NCI-H774 (cell line): ENCODE data around the gene FMR1.

Experiments used
- DNase-seq: peaks from one replicate; lab custom pipeline; 2025; lab: John Stamatoyannopoulos, UW

Gene FMR1

DNA sequence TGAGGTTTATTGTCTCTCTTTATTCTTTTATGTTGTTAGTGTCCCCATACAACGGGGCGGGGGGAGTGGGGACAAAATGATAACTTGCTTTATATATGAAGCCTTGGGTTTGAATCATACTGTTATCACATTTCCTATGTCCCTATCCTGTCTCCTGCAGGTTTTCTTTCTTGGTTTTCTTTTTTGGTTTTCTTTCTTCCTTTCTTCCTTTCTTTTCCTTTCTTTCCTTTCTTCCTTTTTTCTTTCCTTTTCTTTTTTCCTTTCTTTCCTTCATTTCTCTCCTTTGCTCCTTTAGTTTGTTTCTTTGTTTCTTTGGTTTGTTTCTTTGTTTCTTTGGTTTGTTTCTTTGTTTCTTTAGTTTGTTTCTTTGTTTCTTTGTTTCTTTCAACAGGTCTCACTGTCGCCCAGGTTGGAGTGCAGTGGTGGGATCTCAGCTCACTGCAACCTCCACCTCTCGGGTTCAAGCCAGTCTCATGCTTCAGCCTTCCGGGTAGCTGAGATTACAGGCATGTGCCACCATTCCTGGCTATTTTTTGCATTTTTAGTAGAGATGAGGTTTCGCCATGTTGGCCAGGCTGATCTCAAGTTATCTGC is 4.8 kb downstream of the FMR1 start:
- no peak for DNase-seq

DNA sequence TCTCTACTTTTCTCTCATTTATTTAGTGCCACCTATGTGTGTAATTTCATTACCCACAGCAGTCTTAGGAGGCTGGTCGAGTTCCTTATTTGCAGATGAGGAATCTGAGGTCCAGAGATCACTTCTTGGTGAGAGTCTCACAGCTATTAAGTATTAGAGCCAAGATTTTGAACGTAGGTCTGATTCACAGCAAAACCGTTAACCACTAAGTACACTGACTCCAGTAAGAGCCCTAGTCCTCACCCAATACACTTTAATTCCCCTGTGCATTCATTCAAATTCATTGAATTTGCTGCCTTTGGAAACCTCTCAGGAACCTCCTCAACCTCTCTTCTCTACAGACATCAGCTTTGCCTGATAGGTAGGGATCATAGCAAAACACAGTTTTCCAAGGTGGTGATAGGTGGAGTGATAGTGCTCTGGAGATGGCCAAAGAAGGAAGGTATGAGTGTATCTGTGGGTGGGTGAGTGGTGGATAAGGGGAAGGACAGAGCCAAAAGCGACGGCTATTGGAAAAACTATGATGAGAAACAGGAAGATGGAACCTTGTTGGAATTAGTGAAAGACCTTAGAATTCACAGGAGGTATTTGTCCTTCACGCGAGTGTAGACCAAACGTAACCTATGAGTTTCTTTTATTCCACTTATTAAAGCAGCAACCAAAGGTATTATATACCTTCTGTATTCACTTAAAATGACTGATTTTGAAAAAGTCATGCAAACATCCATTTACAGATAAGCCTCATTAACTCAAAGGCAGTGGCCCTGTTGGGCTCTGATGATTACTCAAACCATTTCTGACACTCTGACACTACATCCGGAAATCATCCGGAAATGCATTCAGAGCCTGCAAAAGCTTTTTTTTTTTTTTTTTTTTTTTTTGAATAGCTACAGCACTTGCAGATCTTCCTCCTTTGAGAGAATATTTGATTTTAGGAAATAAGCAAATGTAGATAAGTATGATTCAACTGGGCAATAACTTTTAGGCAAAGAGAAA is 6.3 kb downstream of the FMR1 start:
- no peak for DNase-seq

DNA sequence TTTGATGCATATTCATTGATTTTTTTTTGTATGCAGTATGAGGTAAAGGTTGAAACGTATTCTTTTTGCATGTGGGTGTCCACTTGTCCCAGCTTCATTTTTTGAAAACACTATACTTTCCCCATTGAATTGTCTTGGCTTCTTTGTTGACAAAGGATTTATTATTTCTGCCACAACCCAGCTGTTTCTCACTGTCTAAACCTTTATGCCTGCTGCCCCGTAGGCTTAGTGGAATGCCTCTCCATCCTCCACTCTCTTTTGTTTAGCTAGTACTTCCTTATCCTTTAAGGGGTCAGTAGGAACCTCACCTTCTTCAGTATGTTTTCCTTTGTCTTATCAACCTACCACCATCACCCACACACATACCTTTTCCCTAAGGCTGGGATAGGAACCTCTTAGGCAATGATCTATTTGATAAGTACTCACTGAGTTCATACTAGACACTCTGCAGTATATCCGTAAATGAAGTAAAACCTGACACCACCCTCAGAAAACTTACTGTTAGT is 8.5 kb downstream of the FMR1 start:
- DNase-seq: no peak

DNA sequence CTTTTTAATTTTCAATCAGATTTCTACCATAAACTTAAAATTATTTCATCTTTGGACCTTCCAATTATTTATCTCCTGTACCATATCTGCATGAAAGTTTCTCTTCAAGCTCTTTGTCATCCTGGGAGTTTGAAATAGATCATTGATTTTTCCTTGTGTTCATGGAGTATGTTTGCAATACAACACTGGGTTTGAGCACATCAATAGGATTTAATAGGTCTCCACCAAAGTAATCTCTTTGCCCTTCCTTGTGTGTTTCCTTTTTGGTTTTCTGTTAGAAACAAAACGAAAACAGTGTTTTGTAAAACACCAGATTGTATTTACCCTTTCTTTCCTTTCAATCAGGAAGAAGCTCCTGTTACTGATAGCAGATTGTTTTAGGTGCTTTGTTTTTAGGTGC is 11.9 kb downstream of the FMR1 start:
- no peak for DNase-seq

DNA sequence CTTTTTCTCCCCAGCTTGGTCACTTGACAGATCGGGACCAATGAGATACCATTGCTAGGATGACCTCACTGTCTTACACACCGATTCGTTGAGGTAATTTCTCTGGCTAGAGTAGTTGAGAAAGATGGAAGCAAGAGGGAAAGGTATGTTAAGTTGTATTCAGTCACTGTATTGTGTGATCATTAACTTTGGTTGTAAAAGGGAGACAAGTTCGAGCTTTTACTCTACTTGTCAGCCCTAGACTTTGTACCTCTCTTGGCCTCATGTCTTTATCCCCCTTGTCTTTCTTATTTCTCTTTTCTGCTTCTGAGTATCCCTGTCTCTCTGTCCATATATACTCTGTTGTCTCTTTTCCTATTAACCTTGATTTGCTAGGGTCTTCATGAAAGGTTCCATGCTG is 15.5 kb downstream of the FMR1 start:
- DNase-seq: no peak

DNA sequence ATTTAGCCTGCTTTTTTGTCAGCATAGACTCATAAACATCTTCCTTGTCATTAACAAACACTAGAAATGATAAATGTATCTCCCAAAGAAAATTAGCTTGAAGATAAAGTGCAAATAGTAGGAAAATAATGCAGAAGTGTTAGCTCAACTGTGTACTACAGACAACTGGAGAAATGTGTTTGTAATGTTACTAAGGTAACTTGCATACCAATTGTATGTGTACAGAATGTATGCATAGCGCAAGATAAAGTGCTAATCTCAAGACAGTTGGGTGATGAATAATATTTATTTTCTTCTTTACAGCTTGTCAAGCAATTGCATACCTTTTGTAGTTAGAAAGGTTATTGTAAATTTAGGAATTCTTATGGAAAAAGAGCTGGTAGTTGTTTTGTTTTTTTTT is 22.1 kb downstream of the FMR1 start:
- DNase-seq: no peak

DNA sequence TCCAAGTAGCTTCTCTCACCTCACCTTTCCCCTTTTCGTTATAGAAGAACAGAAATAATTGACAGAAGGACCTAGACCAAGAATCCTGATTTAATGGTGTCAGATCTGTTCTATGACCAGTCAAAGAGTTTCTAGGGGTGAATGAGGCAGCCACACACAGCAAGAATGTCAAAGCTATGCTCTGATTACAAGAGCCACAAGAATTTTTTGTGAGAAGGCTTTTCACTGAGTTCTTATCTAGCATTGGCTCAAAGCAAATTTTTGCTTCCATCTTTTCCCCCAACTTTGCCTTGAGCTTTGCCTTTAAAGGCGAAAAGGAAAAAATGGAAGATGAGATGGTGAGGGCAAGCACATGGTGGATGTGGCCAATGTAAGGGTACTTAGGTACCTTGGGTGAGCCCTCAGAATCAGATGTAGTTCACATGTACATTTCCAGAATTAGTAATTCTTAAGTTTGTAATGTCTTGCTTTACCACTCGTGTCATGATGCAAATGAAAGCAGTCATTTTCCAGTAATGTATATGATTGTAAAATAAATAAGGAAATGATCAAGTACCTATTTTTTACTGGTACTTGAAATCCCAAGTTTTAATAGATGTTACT is 23.5 kb downstream of the FMR1 start:
- no peak for DNase-seq

DNA sequence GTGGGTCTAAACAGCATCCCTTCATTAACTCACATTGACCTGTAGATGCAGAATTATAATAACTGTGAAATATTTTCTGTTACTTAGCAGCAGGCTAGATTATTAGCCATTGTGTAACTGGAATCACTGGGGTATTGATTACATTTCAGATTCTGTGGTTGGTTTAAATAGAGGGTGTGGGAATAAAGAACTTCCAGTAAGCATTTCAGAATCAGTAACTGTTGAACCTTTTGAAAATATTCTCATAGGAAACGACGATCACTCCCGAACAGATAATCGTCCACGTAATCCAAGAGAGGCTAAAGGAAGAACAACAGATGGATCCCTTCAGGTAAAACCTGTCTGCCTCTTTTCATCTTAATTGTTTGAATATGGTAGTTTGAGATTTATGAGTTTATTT is 33.6 kb downstream of the FMR1 start:
- DNase-seq: no peak

DNA sequence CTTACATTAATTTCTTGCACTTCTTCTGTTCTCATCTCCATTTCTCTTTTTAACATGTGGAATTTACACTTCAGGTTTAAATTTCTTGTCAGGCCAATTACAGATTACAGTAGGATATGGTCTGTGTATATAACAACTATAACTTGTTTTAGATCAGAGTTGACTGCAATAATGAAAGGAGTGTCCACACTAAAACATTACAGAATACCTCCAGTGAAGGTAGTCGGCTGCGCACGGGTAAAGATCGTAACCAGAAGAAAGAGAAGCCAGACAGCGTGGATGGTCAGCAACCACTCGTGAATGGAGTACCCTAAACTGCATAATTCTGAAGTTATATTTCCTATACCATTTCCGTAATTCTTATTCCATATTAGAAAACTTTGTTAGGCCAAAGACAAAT is 36.8 kb downstream of the FMR1 start:
- no peak for DNase-seq

DNA sequence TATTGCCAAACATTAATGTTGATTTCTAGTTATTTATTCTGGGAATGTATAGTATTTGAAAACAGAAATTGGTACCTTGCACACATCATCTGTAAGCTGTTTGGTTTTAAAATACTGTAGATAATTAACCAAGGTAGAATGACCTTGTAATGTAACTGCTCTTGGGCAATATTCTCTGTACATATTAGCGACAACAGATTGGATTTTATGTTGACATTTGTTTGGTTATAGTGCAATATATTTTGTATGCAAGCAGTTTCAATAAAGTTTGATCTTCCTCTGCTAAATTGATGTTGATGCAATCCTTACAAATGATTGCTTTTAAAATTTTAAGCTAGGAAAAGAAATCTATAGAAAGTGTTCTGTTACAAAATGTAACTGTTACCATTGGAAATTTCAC is 38.6 kb downstream of the FMR1 start:
- no peak for DNase-seq

DNA sequence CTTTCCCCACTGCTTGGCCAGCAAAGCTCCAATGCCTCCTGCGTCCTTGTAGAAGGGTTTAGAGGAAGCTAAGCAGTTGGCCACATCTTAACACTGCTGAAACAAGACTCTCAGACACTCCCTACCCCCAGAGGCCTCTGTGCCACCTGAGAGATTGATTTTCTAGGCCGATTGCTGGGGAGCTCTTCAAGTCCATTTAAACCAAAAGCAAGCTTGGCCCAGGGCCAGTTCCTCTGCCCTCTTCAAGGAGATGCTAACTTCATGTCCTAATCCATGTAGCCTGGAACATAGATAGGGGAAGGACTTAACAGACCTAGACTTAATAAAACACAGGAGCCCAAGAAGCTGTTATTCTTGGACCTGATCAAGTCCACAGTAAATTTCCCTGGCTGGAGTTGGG is 42.3 kb downstream of the FMR1 start:
- DNase-seq: no peak

DNA sequence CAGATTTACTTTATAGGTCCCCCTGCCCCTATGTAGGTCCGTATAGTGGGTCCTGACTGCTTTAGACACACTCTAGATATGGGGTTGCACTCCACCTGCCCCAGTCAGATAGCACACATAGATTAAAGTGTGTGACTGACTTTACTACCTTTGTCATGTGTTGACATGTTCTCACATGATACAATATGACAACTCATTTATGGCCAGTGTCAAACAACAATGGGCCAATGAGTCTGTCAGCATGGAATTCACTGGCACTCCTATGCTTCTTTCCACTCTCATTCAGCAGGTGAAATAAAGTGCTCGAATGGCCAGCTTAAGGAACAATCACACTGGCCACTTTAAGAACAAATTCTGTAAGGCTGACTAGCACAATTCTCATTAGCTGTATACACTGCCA is 45.6 kb downstream of the FMR1 start:
- DNase-seq: no peak

DNA sequence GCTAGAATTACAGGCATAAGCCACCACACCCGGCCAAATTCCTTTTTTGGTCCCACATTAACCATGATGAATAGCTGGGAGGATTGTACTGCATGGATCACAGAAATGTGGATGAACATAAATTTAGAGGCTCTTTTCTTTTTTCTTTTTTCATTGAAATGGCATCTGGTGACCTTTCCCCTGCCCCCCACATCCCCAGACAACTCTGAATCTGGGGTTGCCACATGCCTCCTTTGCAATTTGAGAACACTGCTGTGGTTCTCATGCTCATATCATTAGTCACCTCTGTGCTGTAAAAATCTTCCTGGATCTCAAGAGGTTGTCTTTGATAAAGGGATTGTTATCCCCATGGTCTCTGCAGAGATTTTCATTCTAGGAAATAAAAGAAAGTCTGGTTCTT is 46.6 kb downstream of the FMR1 start:
- DNase-seq: no peak

DNA sequence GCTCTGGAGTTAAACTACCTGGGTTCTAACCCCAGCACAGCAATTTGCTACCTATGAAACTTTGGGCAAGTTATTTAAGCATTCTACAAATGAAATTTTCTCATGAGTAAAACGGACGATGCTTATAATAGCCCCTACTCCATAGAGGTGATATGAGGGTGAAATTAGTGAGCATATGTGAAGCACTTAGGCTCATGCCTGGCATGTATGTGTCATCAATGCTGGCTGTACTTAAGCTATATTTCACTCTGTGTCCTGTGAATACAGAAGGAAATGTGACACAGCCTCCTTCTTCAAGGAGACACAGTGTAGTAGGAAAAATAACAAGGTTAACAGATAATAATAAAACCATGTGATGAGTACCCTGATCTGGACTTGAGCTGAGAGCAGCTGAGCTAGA is 49.0 kb downstream of the FMR1 start:
- DNase-seq: no peak

DNA sequence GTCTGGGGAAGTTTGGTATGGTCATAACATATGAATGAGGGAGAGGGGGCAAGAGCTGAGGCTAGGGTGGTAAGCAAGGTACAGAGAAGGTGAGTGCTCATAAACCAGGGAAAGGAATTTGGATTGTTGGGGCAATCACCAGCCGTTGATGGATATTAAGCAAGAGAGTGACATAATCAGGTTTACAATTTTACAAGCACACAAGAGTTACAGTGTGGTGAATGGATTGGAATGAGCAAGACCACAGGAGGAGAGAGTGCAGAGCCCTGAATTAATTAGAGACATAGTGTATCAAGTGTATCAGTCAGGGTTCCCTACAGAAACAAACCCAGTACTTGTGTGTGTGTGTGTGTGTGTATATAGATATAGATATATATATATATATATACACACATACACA is 50.8 kb downstream of the FMR1 start:
- no peak for DNase-seq

DNA sequence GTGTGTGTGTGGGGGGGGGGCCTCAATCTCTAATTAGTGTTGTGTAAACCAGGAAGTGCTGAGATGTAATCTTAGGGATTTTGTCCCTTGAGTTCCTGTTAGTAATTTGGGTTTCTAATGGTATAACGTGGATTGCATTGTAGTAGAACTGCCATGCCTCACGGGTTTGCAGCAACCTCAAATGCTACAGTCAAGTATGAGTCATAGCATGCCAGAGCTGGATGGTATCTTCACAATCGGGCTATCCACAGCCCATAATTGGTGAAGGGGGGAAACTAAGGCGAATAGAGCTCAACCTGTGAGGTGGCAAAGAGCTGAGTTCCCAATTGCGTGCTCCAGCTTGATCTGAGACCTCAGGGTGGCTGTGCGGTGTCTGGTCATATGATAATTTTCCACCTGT is 67.2 kb downstream of the FMR1 start:
- DNase-seq: no peak

DNA sequence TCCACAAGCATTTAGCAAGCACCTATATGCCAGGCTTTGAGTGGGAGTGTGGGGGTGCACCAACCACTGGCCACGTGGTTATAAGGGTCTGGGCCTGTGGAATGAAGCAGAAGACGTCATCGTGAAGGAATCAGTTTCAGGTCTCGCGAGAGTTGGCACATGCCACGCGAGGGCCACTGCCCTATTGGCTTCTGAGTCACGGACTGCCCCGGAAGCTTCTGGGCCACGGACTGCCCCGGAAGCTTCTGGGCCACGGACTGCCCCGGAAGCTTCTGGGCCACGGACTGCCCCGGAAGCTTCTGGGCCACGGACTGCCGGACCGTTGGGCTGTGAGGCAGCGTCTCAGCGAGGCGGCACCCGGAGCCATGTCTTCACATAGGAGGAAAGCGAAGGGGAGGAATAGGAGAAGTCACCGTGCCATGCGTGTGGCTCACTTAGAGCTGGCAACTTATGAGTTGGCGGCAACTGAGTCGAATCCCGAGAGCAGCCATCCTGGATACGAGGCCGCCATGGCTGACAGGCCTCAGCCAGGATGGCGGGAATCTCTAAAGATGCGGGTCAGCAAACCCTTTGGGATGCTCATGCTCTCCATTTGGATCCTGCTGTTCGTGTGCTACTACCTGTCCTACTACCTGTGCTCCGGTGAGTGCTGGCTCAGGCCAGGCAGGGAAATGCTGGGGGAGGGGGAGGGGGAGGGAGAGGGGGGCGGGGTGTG is 69.5 kb downstream of the FMR1 start, which contains the start of gene FMR1NB:
Gene FMR1NB, plus strand, starts transcription at position 300 of the 715 bp plus-strand sequence. Its CDS starts 66 bp downstream, at position 366.
- no peak for DNase-seq
